Urinary bladder (tissue), 4 donors: ENCODE data around the gene UCHL5. TPM values are rescaled to one million over a fixed set of nuclear protein-coding genes. Genes with fewer than 3 reads are reported as not detected.
"Not testable (repeated sequence)": the region's sequence is repeated elsewhere in the genome, so short reads cannot be mapped to it uniquely, and the experiment has no call there.

Experiments used
- DNase-seq: peaks from one replicate; pipeline ENCODE4 v3.0.0-alpha.2; 2015; ENCODE audit errors: extremely low spot score
- H3K27ac ChIP-seq: one replicate; pipeline ENCODE4 v1.5.1; 2013; ENCODE audit warnings: low read depth, mild to moderate bottlenecking, moderate library complexity
- H3K36me3 ChIP-seq: one replicate; pipeline ENCODE4 v1.6.1; 2013; ENCODE audit warnings: mild to moderate bottlenecking, moderate library complexity; ENCODE audit not compliant: insufficient read depth
- H3K4me1 ChIP-seq: one replicate; pipeline ENCODE4 v1.6.1; 2013; ENCODE audit warnings: mild to moderate bottlenecking, moderate library complexity; ENCODE audit not compliant: insufficient read depth
- H3K4me3 ChIP-seq: one replicate; pipeline ENCODE4 v1.5.1; 2013; ENCODE audit warnings: low read depth, low read length
- WGBS: extraction: QIAGEN DNeasy Blood & Tissue Kit; methylation state at CpG from one replicate; pipeline ENCODE4 v1.1.7; 2013; 5-methylcytosine and 5-hydroxymethylcytosine counted together
- polyA plus RNA-seq: library from polyadenylated mRNA; stranded (reverse); fragments of 200-250 nt; gene quantifications from one replicate; pipeline ENCODE4 v1.2.3, GENCODE V29; 2013
- total RNA-seq: library from RNA; depleted of rRNA; stranded (reverse); fragments of >200 nt; gene quantifications from one replicate; pipeline ENCODE4 v1.2.3, GENCODE V29; 2014
- donor health status: healthy with polysubstance abuse.
- donor health status: healthy.

Gene UCHL5
- total and polyA plus RNA-seq, 2 donors = 22.8 to 58.6 TPM

- Histone ChIP-seq H3K4me3 (no peak overlapping the region), H3K4me1 (no peaks in the 10 kb centered on the region)
Measured at GRCh38 chr1:193013707-193014106, 45.5 kb downstream of the UCHL5 start.

GRCh38 chr1:193013005-193013404 lies 46.2 kb downstream of the UCHL5 start:
- Histone ChIP-seq H3K27ac (no peak overlapping the region), H3K4me1 (no peaks in the 10 kb centered on the region), H3K36me3 (no peaks in the 10 kb centered on the region), H3K4me3 (no peak overlapping the region)
- 36% methylated on average over 2 of the region's 2 CpGs for WGBS
- DNase-seq = no peak

More at GRCh38 chr1:193013707-193014106, 45.5 kb downstream of the UCHL5 start:
- WGBS = 34% methylated on average over 7 of the region's 7 CpGs
- H3K36me3 ChIP-seq = no peaks in the 10 kb centered on the region
- H3K27ac ChIP-seq = no peak overlapping the region
- DNase-seq = no peak

DNA sequence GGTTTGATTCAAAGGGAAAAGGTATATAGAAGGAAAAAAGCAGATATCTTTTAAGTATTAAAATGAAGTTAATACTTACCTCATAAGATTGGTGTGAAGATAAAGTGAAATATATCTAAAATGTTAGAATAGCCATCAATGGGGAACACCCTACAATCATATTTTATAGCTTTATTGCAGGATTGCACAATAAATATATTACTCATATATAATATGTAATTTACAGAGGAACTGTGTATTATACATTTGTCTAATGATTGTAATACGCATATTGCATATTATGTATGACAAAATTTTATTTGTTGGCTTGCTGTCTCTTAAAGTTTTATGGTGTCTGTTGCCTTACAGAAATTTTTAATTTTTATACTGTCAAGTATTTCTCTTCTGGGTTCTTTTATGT lies 47.8 kb downstream of the UCHL5 start:
- Histone ChIP-seq H3K4me1 (no peaks in the 10 kb centered on the region), H3K4me3 (no peak overlapping the region), H3K27ac (no peak overlapping the region), H3K36me3 (no peaks in the 10 kb centered on the region)
- DNase-seq = no peak
- 95% methylated on average over 1 of the region's 1 CpG for WGBS

DNA sequence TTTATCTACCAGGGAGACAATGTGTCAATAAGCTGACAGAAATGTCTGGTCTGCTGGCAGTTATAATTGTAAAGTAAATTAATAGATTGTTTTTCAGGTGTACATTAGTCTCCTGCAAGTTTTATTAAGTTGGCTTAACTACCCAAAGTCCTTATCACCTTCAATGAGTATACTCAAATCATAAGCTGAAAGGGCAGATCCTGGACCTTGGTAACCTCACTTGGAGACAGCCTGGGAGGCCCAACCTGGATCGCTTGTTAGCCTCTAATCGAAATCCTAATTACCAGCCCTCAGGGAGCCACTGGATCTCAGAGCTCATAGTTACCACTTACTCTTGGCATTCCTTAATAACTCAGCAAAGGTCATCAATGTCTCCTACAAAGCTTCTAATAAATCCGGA lies 49.7 kb downstream of the UCHL5 start:
- 89% methylated on average over 3 of the region's 3 CpGs for WGBS
- H3K27ac ChIP-seq = no peak overlapping the region
- no peaks in the 10 kb centered on the region for H3K36me3 ChIP-seq
- no peak for DNase-seq
- no peaks in the 10 kb centered on the region for H3K4me1 ChIP-seq
- no peak overlapping the region for H3K4me3 ChIP-seq

DNA sequence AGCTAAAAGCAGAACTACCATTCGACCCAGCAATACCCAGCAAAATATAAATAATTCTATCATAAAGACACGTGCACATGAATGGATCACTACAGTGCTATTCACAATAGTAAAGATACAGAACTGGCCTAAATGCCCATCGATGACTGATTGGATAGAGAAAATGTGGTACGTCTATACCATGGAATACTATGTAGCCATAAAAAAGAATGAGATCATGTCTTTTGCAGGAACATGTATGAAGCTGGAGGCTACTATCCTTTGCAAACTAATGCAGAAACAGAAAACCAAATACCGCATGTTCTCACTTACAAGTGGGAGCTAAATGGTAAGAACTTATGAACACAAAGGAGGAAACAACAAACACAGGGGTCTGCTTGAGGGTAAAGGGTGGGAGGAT lies 53.4 kb downstream of the UCHL5 start:
- 98% methylated on average over 5 of the region's 5 CpGs for WGBS
- DNase-seq = no peak
- Histone ChIP-seq H3K4me3 (no peak overlapping the region), H3K27ac (no peak overlapping the region), H3K4me1 (no peaks in the 10 kb centered on the region), H3K36me3 (no peaks in the 10 kb centered on the region)

- H3K36me3 ChIP-seq = no peaks in the 10 kb centered on the region
- no peak for DNase-seq
- H3K27ac ChIP-seq = no peak overlapping the region
- H3K4me3 ChIP-seq = no peak overlapping the region
- no peaks in the 10 kb centered on the region for H3K4me1 ChIP-seq
- WGBS = 100% methylated on average over 1 of the region's 1 CpG
Measured at GRCh38 chr1:192998536-192998935, 60.6 kb downstream of the UCHL5 start.

DNA sequence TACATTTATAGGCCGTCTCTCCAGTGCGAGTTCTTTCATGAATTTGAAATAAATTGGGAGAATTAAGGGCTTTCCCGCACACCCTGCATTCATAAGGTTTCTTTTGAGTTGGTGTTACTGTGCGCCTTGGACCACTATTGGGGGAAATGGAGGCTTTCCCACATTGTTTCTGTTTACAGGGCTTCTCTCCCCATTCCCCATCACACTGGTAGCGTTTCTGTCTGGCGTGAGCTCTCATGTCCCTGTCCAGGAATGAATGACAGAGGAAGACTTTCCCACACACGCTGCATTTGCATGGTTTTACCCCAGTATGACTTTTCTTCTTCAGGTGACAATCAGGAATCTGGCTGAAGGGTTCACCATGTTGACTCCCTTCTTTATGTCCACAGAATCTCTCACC lies 65.0 kb downstream of the UCHL5 start:
- WGBS = 97% methylated on average over 7 of the region's 7 CpGs
- no peaks in the 10 kb centered on the region for H3K4me1 ChIP-seq
- H3K36me3 ChIP-seq = no peaks in the 10 kb centered on the region
- DNase-seq = no peak
- no peak overlapping the region for H3K27ac ChIP-seq
- H3K4me3 ChIP-seq = no peak overlapping the region

DNA sequence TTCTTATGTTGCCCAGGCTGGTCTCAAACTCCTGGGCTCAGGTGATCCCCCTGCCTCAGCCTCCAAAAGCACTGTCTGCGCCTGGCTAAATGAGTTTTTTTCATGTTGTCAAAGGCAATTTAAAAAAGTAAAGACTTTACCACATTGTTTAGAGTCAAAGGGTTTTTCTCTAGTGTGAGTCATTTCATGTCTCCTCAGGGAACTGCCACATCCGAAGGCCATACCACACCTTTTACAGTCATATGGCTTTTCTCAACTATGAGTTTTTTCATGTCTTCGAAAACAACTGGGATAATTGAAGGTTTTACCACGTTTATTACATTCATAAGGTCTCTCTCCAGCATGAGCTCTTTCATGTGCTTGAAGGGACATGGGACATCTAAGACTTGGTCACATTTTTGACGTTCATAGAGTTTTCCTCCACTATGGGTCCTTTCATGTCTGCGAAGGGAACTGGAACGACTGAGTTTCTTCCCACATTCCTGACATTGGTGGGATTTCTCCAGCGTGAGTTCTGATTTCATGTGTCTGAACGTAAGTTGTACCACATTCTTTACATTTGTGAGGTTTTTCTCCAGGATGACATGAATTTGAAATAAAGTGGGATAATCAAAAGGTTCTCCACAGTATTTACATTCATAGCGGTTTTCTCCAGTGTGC lies 65.6 kb downstream of the UCHL5 start:
- Histone ChIP-seq H3K27ac (no peak overlapping the region), H3K36me3 (no peaks in the 10 kb centered on the region), H3K4me3 (no peak overlapping the region), H3K4me1 (no peaks in the 10 kb centered on the region)
- no peak for DNase-seq
- WGBS = 92% methylated on average over 10 of the region's 10 CpGs

DNA sequence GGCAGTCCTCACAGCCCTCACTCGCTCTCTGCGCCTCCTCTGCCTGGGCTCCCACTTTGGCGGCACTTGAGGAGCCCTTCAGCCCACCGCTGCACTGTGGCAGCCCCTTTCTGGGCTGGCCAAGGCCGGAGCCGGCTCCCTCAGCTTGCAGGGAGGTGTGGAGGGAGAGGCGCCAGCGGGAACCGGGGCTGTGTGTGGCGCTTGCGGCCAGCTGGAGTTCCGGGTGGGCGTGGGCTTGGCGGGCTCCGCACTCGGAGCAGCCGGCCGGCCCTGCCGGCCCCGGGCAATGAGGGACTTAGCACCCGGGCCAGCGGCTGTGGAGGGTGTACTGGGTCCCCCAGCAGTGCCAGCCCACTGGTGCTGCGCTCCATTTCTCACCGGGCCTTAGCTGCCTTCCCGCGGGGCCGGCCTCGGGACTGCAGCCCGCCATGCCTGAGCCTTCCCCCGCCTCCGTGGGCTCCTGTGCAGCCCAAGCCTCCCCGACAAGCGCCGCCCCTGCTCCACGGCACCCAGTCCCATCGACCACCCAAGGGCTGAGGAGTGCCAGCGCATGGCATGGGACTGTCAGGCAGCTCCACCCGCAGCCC lies 72.3 kb downstream of the UCHL5 start:
- whole genome bisulfite sequencing = 94% methylated on average over 38 of the region's 38 CpGs
- H3K36me3 ChIP-seq, DNase-seq, H3K27ac ChIP-seq, H3K4me3 ChIP-seq, H3K4me1 ChIP-seq: not testable (repeated sequence)

GRCh38 chr1:192986110-192986747 lies 72.9 kb downstream of the UCHL5 start:
- WGBS = 38% methylated on average over 8 of the region's 8 CpGs
- no peaks in the 10 kb centered on the region for H3K4me1 ChIP-seq
- no peak for DNase-seq

GRCh38 chr1:192984080-192984479 lies 75.1 kb downstream of the UCHL5 start:
- no peak overlapping the region for H3K4me3 ChIP-seq
- H3K4me1 ChIP-seq = no peaks in the 10 kb centered on the region
- no peak overlapping the region for H3K27ac ChIP-seq
- no peak for DNase-seq
- 98% methylated on average over 1 of the region's 1 CpG for WGBS
- no peaks in the 10 kb centered on the region for H3K36me3 ChIP-seq

More at GRCh38 chr1:192986110-192986747, 72.9 kb downstream of the UCHL5 start:
- Histone ChIP-seq H3K27ac (no peak overlapping the region), H3K36me3 (no peaks in the 10 kb centered on the region), H3K4me3 (no peak overlapping the region)

DNA sequence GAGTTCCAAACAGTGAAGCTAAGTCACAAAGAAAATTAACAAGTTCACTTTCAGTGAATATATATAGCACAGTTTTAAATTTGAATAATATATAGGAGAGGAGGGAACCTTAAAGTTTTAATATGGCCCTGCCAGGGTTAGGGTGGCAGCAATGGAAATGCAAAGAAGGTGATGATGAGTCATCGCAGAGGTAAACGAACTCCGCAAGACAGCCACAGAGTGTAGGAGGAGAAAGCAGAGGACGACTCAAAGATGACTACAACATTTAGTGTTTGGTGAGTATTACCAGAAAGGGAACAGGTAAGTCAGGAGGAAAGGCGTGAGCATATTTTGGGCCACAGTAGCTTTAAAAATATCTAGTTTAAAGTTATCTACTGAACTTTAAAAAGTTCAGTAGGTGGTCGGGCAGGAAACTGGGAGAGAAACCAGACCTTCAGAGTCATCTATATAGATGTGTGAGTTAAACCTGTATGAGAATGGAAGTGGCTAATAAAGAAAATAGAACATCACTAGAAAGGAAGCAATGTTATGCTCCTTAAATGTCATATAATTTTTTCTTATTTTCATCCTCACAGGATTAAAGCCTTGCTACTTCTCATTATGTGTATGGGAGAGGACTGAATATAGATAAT lies 75.7 kb downstream of the UCHL5 start:
- no peaks in the 10 kb centered on the region for H3K36me3 ChIP-seq
- H3K4me1 ChIP-seq = no peaks in the 10 kb centered on the region
- H3K27ac ChIP-seq = no peak overlapping the region
- no peak for DNase-seq
- H3K4me3 ChIP-seq = no peak overlapping the region
- WGBS = 87% methylated on average over 6 of the region's 6 CpGs

- no peaks in the 10 kb centered on the region for H3K36me3 ChIP-seq
- no peak overlapping the region for H3K4me3 ChIP-seq
- no peak overlapping the region for H3K27ac ChIP-seq
- DNase-seq = no peak
- H3K4me1 ChIP-seq = no peaks in the 10 kb centered on the region
- WGBS = 76% methylated on average over 1 of the region's 1 CpG
Measured at GRCh38 chr1:192980856-192981255, 78.3 kb downstream of the UCHL5 start.

- not testable (repeated sequence) for DNase-seq, H3K27ac ChIP-seq, H3K36me3 ChIP-seq, H3K4me3 ChIP-seq, H3K4me1 ChIP-seq
- 91% methylated on average over 4 of the region's 4 CpGs for WGBS
Measured at GRCh38 chr1:192980334-192980733, 78.8 kb downstream of the UCHL5 start.
